Chondrocyte (in vitro differentiated cells): ENCODE results near the gene NCKAP1. TPM values are rescaled to one million over a fixed set of nuclear protein-coding genes. Genes with fewer than 3 reads are reported as not detected.
"Not testable (repeated sequence)": the region's sequence is repeated elsewhere in the genome, so short reads cannot be mapped to it uniquely, and the experiment has no call there.

ENCODE experiments used
- DNase-seq: peaks from one replicate; pipeline ENCODE4 v3.0.0; 2021; ENCODE audit warnings: mixed read lengths, low spot score
- H3K27ac Mint-ChIP-seq: one replicate; pipeline ENCODE4 v1.8.0; 2021; ENCODE audit warnings: mild to moderate bottlenecking, moderate library complexity, mixed read lengths; ENCODE audit not compliant: unreplicated experiment
- H3K27me3 Mint-ChIP-seq: 2 replicates; pipeline ENCODE4 v1.8.0; 2021; ENCODE audit warnings: low read depth, mixed read lengths
- H3K36me3 Mint-ChIP-seq: 2 replicates; pipeline ENCODE4 v1.8.0; 2021; ENCODE audit warnings: low read depth, mixed read lengths
- H3K4me1 Mint-ChIP-seq: 2 replicates; pipeline ENCODE4 v1.8.0; 2021; ENCODE audit warnings: low read depth, mild to moderate bottlenecking, mixed read lengths
- H3K4me3 Mint-ChIP-seq: one replicate; pipeline ENCODE4 v1.8.0; 2021; ENCODE audit warnings: mild to moderate bottlenecking, moderate library complexity, mixed read lengths; ENCODE audit not compliant: unreplicated experiment
- H3K9me3 Mint-ChIP-seq: 2 replicates; pipeline ENCODE4 v1.8.0; 2021; ENCODE audit warnings: low read depth, mixed read lengths
- CTCF ChIP-seq: fragments of 200-600 bp; sonication (generic); IDR thresholded peaks from 2 replicates; pipeline ENCODE4 v1.5.0; 2021; ENCODE audit warnings: antibody characterized with exemption, mild to moderate bottlenecking, moderate library complexity
- total RNA-seq: library from RNA; stranded (reverse); gene quantifications from 3 replicates; pipeline ENCODE4 v1.2.1, GENCODE V29; 2021

The NCKAP1 gene
- total RNA-seq, 1 donor from 2014 or later = 189 TPM

DNA sequence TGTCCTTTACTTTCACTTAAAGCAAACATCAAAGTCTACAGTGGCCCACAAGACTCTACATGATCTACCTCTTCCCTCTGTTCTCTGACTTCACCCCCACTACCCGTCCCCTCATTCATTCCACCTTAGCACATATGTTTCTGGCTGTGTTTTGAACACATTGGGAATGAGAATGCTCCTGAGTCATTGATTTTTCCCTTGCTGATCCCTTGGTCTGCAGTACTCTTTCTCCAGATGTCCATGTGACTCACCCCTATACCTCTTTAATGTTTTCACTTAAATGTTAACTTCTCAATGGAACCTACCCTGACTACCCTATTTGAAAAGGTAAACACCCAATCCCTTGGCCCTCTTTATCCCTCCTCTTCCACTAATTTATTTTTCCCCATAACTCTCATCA is 141.1 kb downstream of the NCKAP1 start:
- Mint-ChIP-seq H3K36me3 (no peaks in the 10 kb centered on the region), H3K9me3 (no peaks in the 10 kb centered on the region), H3K27me3 (no peaks in the 10 kb centered on the region), H3K4me1 (peaks cover 29% of the 10 kb centered on the region), H3K27ac (no peak overlapping the region), H3K4me3 (no peak overlapping the region)
- no peak for TF ChIP-seq CTCF
- DNase-seq = no peak

- no peak for TF ChIP-seq CTCF
- Mint-ChIP-seq H3K4me1 (peaks cover 38% of the 10 kb centered on the region), H3K27ac (no peak overlapping the region), H3K4me3 (no peak overlapping the region), H3K9me3 (no peaks in the 10 kb centered on the region), H3K27me3 (no peaks in the 10 kb centered on the region), H3K36me3 (no peaks in the 10 kb centered on the region)
- DNase-seq = no peak
Observed at GRCh38 chr2:182895798-182896197, 142.5 kb downstream of the NCKAP1 start.

- no peaks in the 10 kb centered on the region for H3K9me3 Mint-ChIP-seq
- H3K27ac Mint-ChIP-seq = no peak overlapping the region
- TF ChIP-seq CTCF = no peak
- no peaks in the 10 kb centered on the region for H3K27me3 Mint-ChIP-seq
- H3K4me3 Mint-ChIP-seq = no peak overlapping the region
- no peaks in the 10 kb centered on the region for H3K36me3 Mint-ChIP-seq
- peaks cover 44% of the 10 kb centered on the region for H3K4me1 Mint-ChIP-seq
- DNase-seq = no peak
Observed at GRCh38 chr2:182895169-182895568, 143.1 kb downstream of the NCKAP1 start.

- Mint-ChIP-seq H3K36me3 (no peaks in the 10 kb centered on the region), H3K4me3 (no peak overlapping the region), H3K4me1 (peaks cover 47% of the 10 kb centered on the region), H3K27ac (peak overlapping the region; percentile 83), H3K9me3 (no peaks in the 10 kb centered on the region), H3K27me3 (no peaks in the 10 kb centered on the region)
- DNase-seq = no peak
- TF ChIP-seq CTCF = peak; percentile 44
Observed at GRCh38 chr2:182894174-182894573, 144.1 kb downstream of the NCKAP1 start.

GRCh38 chr2:182893666-182894065 is 144.6 kb downstream of the NCKAP1 start:
- Mint-ChIP-seq H3K4me1 (peaks cover 47% of the 10 kb centered on the region), H3K27me3 (no peaks in the 10 kb centered on the region), H3K36me3 (no peaks in the 10 kb centered on the region), H3K4me3 (no peak overlapping the region), H3K9me3 (no peaks in the 10 kb centered on the region), H3K27ac (peak overlapping the region; percentile 36)
- TF ChIP-seq CTCF = no peak
- DNase-seq = no peak

DNA sequence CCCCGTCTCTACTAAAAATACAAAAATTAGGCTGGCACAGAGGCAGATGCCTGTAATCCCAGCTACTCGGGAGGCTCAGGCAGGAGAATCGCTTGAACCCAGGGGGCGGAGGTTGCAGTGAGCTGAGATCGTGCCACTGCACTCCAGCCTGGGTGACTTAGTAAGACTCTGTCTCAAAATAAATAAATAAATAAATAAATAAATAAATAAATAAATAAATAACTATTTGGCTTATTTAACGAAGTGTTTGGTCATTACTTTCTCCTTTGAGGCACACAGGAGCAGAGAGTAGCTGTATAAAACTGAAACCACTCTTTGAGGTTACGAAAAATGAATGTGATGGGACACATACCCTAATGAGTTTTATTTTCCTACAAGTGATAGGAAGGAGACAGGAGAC is 145.2 kb downstream of the NCKAP1 start:
- not testable (repeated sequence) for H3K9me3 Mint-ChIP-seq, DNase-seq, H3K27me3 Mint-ChIP-seq, H3K36me3 Mint-ChIP-seq, H3K4me3 Mint-ChIP-seq, H3K27ac Mint-ChIP-seq
- H3K4me1 Mint-ChIP-seq = peaks cover 47% of the 10 kb centered on the region
